Right renal pelvis (tissue), 4 donors: ENCODE results near the gene DNAH1. TPM values are rescaled to one million over a fixed set of nuclear protein-coding genes. Genes with fewer than 3 reads are reported as not detected.

Experiments used
- DNase-seq, 4 donors: peaks; one replicate each; pipeline ENCODE4 v3.0.0-alpha.2; 2013; ENCODE audit warnings: low read depth in 4 of 4, low spot score in 3 of 4, missing footprints in 1 of 4
- polyA plus RNA-seq, 4 donors: library from polyadenylated mRNA; unstranded; fragments of 120-200 nt; gene quantifications; one replicate each; pipeline ENCODE4 v1.2.1, GENCODE V29; 2013; ENCODE audit not compliant: insufficient read length in 4 of 4

The DNAH1 gene
- polyA plus RNA-seq, 4 donors, result 7.0 to 10.0 (median 8.3) TPM

- no peak for DNase-seq
Measured at GRCh38 chr3:52290596-52291507, 25.3 kb upstream of the DNAH1 start.

GRCh38 chr3:52291508-52292181, 24.5 kb upstream of the DNAH1 start:
- no peak for DNase-seq

- no peak for DNase-seq
Measured at GRCh38 chr3:52292247-52293065, 23.7 kb upstream of the DNAH1 start.

GRCh38 chr3:52293491-52294319, 22.4 kb upstream of the DNAH1 start:
- DNase-seq, result no peak

GRCh38 chr3:52294320-52295150, 21.6 kb upstream of the DNAH1 start:
- no peak for DNase-seq

GRCh38 chr3:52295671-52296208, 20.4 kb upstream of the DNAH1 start:
- no peak for DNase-seq

- DNase-seq, result no peak
Measured at GRCh38 chr3:52297242-52298148, 18.6 kb upstream of the DNAH1 start.

GRCh38 chr3:52298149-52299098, 17.7 kb upstream of the DNAH1 start:
- DNase-seq, result peak in 1 of 4 donors; percentile 63

GRCh38 chr3:52299247-52299878, 16.8 kb upstream of the DNAH1 start:
- no peak for DNase-seq

- peak in 1 of 4 donors; percentile 47 for DNase-seq
Measured at GRCh38 chr3:52299879-52300611, 16.1 kb upstream of the DNAH1 start.

GRCh38 chr3:52302426-52303145, 13.5 kb upstream of the DNAH1 start:
- DNase-seq, result no peak

GRCh38 chr3:52303811-52304210, 12.3 kb upstream of the DNAH1 start:
- DNase-seq, result no peak

- DNase-seq, result no peak
Measured at GRCh38 chr3:52305926-52306325, 10.2 kb upstream of the DNAH1 start.

GRCh38 chr3:52306978-52307377, 9.1 kb upstream of the DNAH1 start:
- DNase-seq, result no peak

GRCh38 chr3:52308308-52308707, 7.8 kb upstream of the DNAH1 start:
- no peak for DNase-seq
